HEK293 (cell line): Measurements from ENCODE around the gene NRTN.

Source experiments
- CTCF ChIP-seq: fragments of 450-650 bp; formaldehyde crosslinking; IDR thresholded peaks from 2 replicates; pipeline ENCODE4 v1.5.1; 2016; ENCODE audit warnings: missing biosample characterization, missing genetic modification characterization
- HOXD13 ChIP-seq: sonication (generic); formaldehyde crosslinking; IDR thresholded peaks from 2 replicates; pipeline ENCODE4 v1.8.0; 2022; ENCODE audit warnings: missing genetic modification reagents, borderline replicate concordance
- PATZ1 ChIP-seq: fragments of 450-650 bp; formaldehyde crosslinking; IDR thresholded peaks from 2 replicates; pipeline ENCODE4 v1.5.1; 2016; ENCODE audit warnings: missing biosample characterization, missing genetic modification characterization
- PRDM4 ChIP-seq: fragments of 450-650 bp; formaldehyde crosslinking; IDR thresholded peaks from 2 replicates; pipeline ENCODE4 v1.5.1; 2017; ENCODE audit warnings: missing biosample characterization, missing genetic modification characterization
- REST ChIP-seq: fragments of 450-650 bp; formaldehyde crosslinking; IDR thresholded peaks from 2 replicates; pipeline ENCODE4 v1.5.1; 2016; ENCODE audit warnings: missing biosample characterization, missing genetic modification characterization
- TCF7L2 ChIP-seq: IDR thresholded peaks from 2 replicates; pipeline ENCODE4 v1.6.1; 2011; ENCODE audit warnings: low read depth, mild to moderate bottlenecking, inconsistent platforms, low read length, moderate library complexity, borderline replicate concordance
- YY1 ChIP-seq: fragments of 450-650 bp; formaldehyde crosslinking; IDR thresholded peaks from 2 replicates; pipeline ENCODE4 v1.5.1; 2018; ENCODE audit warnings: missing biosample characterization, missing genetic modification characterization
- ZBTB49 ChIP-seq: fragments of 450-650 bp; formaldehyde crosslinking; IDR thresholded peaks from 2 replicates; pipeline ENCODE4 v1.5.1; 2016; ENCODE audit warnings: missing biosample characterization, missing genetic modification characterization, low read depth
- ZBTB8A ChIP-seq: fragments of 450-650 bp; formaldehyde crosslinking; IDR thresholded peaks from 2 replicates; pipeline ENCODE4 v1.5.1; 2016; ENCODE audit warnings: missing biosample characterization, missing genetic modification characterization
- ZNF140 ChIP-seq: fragments of 450-650 bp; formaldehyde crosslinking; IDR thresholded peaks from 2 replicates; pipeline ENCODE4 v1.5.1; 2016; ENCODE audit warnings: missing biosample characterization, missing genetic modification characterization
- ZNF274 ChIP-seq, 2 experiments: fragments of 200-500 bp in 1 of 2; fragments of 450-650 bp in 1 of 2; sonication (Bioruptor generic) in 1 of 2; formaldehyde crosslinking in 1 of 2; IDR thresholded peaks; 2 replicates each; pipeline versions ENCODE4 v1.5.1 to v1.6.1; 2014 to 2016; ENCODE audit warnings: borderline replicate concordance in 1 of 2, inconsistent platforms in 1 of 2, low read length in 1 of 2, missing biosample characterization in 1 of 2, missing genetic modification characterization in 1 of 2
- ZNF561 ChIP-seq: fragments of 450-650 bp; IDR thresholded peaks from 2 replicates; pipeline ENCODE4 v1.5.1; 2018; ENCODE audit warnings: missing biosample characterization, missing genetic modification characterization, borderline replicate concordance
- ZNF639 ChIP-seq: fragments of 450-650 bp; formaldehyde crosslinking; IDR thresholded peaks from 2 replicates; pipeline ENCODE4 v1.5.1; 2016; ENCODE audit warnings: missing biosample characterization, missing genetic modification characterization

- TF ChIP-seq TCF7L2 (no peak), CTCF (tag by site-specific recombination) (no peak), REST (no peak), ZNF561 (tag by site-specific recombination) (peak; percentile 90; the same call in 1 of the 2 replicates), PATZ1 (tag by site-specific recombination) (peak; percentile 88), ZBTB49 (tag by site-specific recombination) (no peak), PRDM4 (tag by site-specific recombination) (no peak; the same call in 1 of the 2 replicates), ZNF140 (tag by site-specific recombination) (no peak), HOXD13 (no peak), ZBTB8A (tag by site-specific recombination) (peak; percentile 90), YY1 (tag by site-specific recombination) (no peak), ZNF639 (tag by site-specific recombination) (no peak), ZNF274 (IDR thresholded peaks at IDR 0.05; ENCODE audit: low read length) (no peak), ZNF274 (tag by site-specific recombination; IDR thresholded peaks at IDR 0.05; ENCODE audit: borderline replicate concordance) (no peak)
Measured at GRCh38 chr19:5828661-5829566, 24.0 kb downstream of the NRTN start.
